K562 (cell line): ENCODE results near the gene URGCP. TPM values are rescaled to one million over a fixed set of nuclear protein-coding genes. Genes with fewer than 3 reads are reported as not detected.

Experiments
- BDP1 ChIP-seq: IDR thresholded peaks from 3 replicates; pipeline ENCODE4 v1.6.1; 2011; ENCODE audit not compliant: insufficient read length, insufficient read depth
- CHD1 ChIP-seq: fragments of 200-600 bp; sonication (generic); IDR thresholded peaks from one replicate; pipeline ENCODE4 v1.6.1; 2012; ENCODE audit warnings: mild to moderate bottlenecking, moderate library complexity, low read length, inconsistent platforms
- CREB5 ChIP-seq: fragments of 250-450 bp; sonication (Bioruptor Pico); IDR thresholded peaks from 2 replicates; pipeline ENCODE4 v1.5.0; 2020; ENCODE audit warnings: mild to moderate bottlenecking
- FOXP1 ChIP-seq: sonication (generic); formaldehyde crosslinking; IDR thresholded peaks from 2 replicates; pipeline ENCODE4 v1.8.0; 2022; ENCODE audit warnings: mild to moderate bottlenecking, missing genetic modification reagents
- GTF2E2 ChIP-seq: fragments of 200-800 bp; sonication (Bioruptor generic); IDR thresholded peaks from 2 replicates; pipeline ENCODE4 v1.6.1; 2016; ENCODE audit warnings: missing genetic modification characterization, missing compliant biosample characterization
- JUN ChIP-seq, 2 experiments: sonication (generic) in 1 of 2; formaldehyde crosslinking in 1 of 2; IDR thresholded peaks; 2 replicates each; pipeline versions ENCODE4 v1.6.1 to v1.8.0; 2012 to 2022; ENCODE audit warnings: borderline replicate concordance in 2 of 2, mild to moderate bottlenecking in 2 of 2, improper control_type of control experiment in 1 of 2, low read depth in 1 of 2, low read length in 1 of 2, missing genetic modification reagents in 1 of 2
- LARP7 ChIP-seq: fragments of 450-650 bp; IDR thresholded peaks from 2 replicates; pipeline ENCODE4 v1.6.1; 2016
- MTF1 ChIP-seq: fragments of 250-450 bp; sonication (Bioruptor Pico); IDR thresholded peaks from 2 replicates; pipeline ENCODE4 v1.9.0; 2021; ENCODE audit warnings: moderate library complexity, mild to moderate bottlenecking, inconsistent platforms, borderline replicate concordance
- NONO ChIP-seq, 2 experiments: fragments of 200-400 bp in 1 of 2; fragments of 450-650 bp in 1 of 2; formaldehyde crosslinking in 1 of 2; IDR thresholded peaks; 2 replicates each; pipeline ENCODE4 v1.6.1; 2017; ENCODE audit warnings: low read depth in 2 of 2, mild to moderate bottlenecking in 2 of 2, moderate library complexity in 2 of 2, low read length in 1 of 2
- PYGO2 ChIP-seq: fragments of 450-650 bp; IDR thresholded peaks from 2 replicates; pipeline ENCODE4 v1.6.1; 2016; ENCODE audit warnings: mild to moderate bottlenecking, missing genetic modification characterization, moderate library complexity, missing compliant biosample characterization
- RBM34 ChIP-seq: fragments of 200-400 bp; formaldehyde crosslinking; IDR thresholded peaks from 2 replicates; pipeline ENCODE4 v1.6.1; 2018; ENCODE audit warnings: low read length, borderline replicate concordance; ENCODE audit not compliant: insufficient read depth
- SMARCE1 ChIP-seq: fragments of 450-650 bp; IDR thresholded peaks from 2 replicates; pipeline ENCODE4 v1.7.1; 2016; ENCODE audit warnings: mild to moderate bottlenecking
- SRSF7 ChIP-seq: fragments of 200-400 bp; formaldehyde crosslinking; optimal IDR thresholded peaks from 2 replicates; pipeline ENCODE3; 2017; ENCODE audit warnings: mild to moderate bottlenecking, low read depth, low read length
- XRCC3 ChIP-seq: fragments of 450-650 bp; IDR thresholded peaks from 2 replicates; pipeline ENCODE4 v1.6.1; 2017; ENCODE audit warnings: mild to moderate bottlenecking, moderate library complexity
- YBX1 ChIP-seq: fragments of 450-650 bp; IDR thresholded peaks from 2 replicates; pipeline ENCODE4 v1.7.1; 2016; ENCODE audit warnings: mild to moderate bottlenecking
- ZBTB9 ChIP-seq: fragments of 450-650 bp; formaldehyde crosslinking; IDR thresholded peaks from 2 replicates; pipeline ENCODE4 v1.4.0; 2020; ENCODE audit warnings: mild to moderate bottlenecking, moderate library complexity
- ZC3H8 ChIP-seq: fragments of 450-650 bp; IDR thresholded peaks from 2 replicates; pipeline ENCODE4 v1.6.1; 2017
- ZFP30 ChIP-seq: fragments of 250-450 bp; sonication (Bioruptor Pico); IDR thresholded peaks from 2 replicates; pipeline ENCODE4 v1.8.0; 2022; ENCODE audit warnings: moderate library complexity, mild to moderate bottlenecking, inconsistent platforms, borderline replicate concordance
- ZNF140 ChIP-seq: fragments of 250-450 bp; sonication (Bioruptor Pico); IDR thresholded peaks from 2 replicates; pipeline ENCODE4 v1.8.0; 2021; ENCODE audit warnings: moderate library complexity, mild to moderate bottlenecking, inconsistent platforms
- ZNF398 ChIP-seq: fragments of 250-450 bp; sonication (Bioruptor Pico); IDR thresholded peaks from 2 replicates; pipeline ENCODE4 v1.8.0; 2021; ENCODE audit warnings: moderate library complexity, mild to moderate bottlenecking, inconsistent platforms
- ZNF408 ChIP-seq: fragments of 250-450 bp; sonication (Bioruptor Pico); IDR thresholded peaks from 2 replicates; pipeline ENCODE4 v1.4.0; 2020; ENCODE audit warnings: low read depth, mild to moderate bottlenecking, moderate library complexity
- ZNF511 ChIP-seq: sonication (generic); formaldehyde crosslinking; IDR thresholded peaks from 2 replicates; pipeline ENCODE4 v1.8.0; 2022; ENCODE audit warnings: mild to moderate bottlenecking, missing genetic modification reagents
- ZNF707 ChIP-seq: fragments of 250-450 bp; sonication (Bioruptor Pico); conservative IDR thresholded peaks from 2 replicates; pipeline ENCODE4 v1.8.0; 2022; ENCODE audit warnings: inconsistent platforms, mild to moderate bottlenecking, moderate library complexity
- ZSCAN29 ChIP-seq: fragments of 450-650 bp; IDR thresholded peaks from 2 replicates; pipeline ENCODE4 v1.6.1; 2017
- polyA plus RNA-seq, 8 experiments: library from polyadenylated mRNA; depleted of rRNA in 4 of 8; stranded (reverse) in 5 of 8; unstranded in 3 of 8; fragments of >200 nt; fragmentation: Nextera tagmentation in 2 of 8; fragmentation: Illumina TruSeq in 1 of 8; extraction: Ambion mirVana in 2 of 8; extraction: Trizol in 1 of 8; gene quantifications; 2 replicates each; pipeline versions ENCODE4 v1.2.1 to v1.2.3, GENCODE V29; 2011 to 2014; ENCODE audit warnings: inconsistent platforms in 1 of 8, missing spikeins in 1 of 8
- total RNA-seq, 7 experiments: library from RNA; depleted of rRNA in 6 of 7; stranded (reverse); fragments of >200 nt in 6 of 7; fragmentation: Illumina TruSeq in 2 of 7; extraction: Trizol in 2 of 7; gene quantifications; 2 replicates each; pipeline versions ENCODE4 v1.2.1 to v1.2.3, GENCODE V29; 2011 to 2021; ENCODE audit warnings: low replicate concordance in 1 of 7

The URGCP gene
- total and polyA plus RNA-seq, 9 of the 15 experiments (the other 6 are each of a cell fraction or from before 2014, with no cell fraction given): 1.7 to 25.8 (median 12.5) TPM

GRCh38 chr7:43925984-43926797 is 19.8 kb upstream of the URGCP start, which contains the start of gene UBE2D4 (continued):
- TF ChIP-seq XRCC3 (no peak), JUN (IDR thresholded peaks at IDR 0.05; ENCODE audit: borderline replicate concordance, low read depth, low read length) (peak; percentile 65; the same call in 1 of the 2 replicates), JUN (CRISPR knock-in tag; IDR thresholded peaks at IDR 0.05; ENCODE audit: borderline replicate concordance) (0 out of 2 replicates have a peak, but pooled peaks have one; percentile 5), NONO (IDR thresholded peaks at IDR 0.05; ENCODE audit: low read depth in 2 of 2, low read length in 1 of 2) (peak; percentile 75 to 88), SRSF7 (no peak), CHD1 (no peak), FOXP1 (CRISPR knock-in tag) (peak; percentile 97), RBM34 (no peak), CREB5 (CRISPR knock-in tag) (no peak), YBX1 (no peak), ZNF511 (CRISPR knock-in tag) (peak; percentile 93), ZNF408 (CRISPR knock-in tag) (no peak), ZFP30 (CRISPR knock-in tag) (no peak; the same call in 1 of the 2 replicates), ZNF707 (CRISPR knock-in tag) (no peak), ZC3H8 (no peak), ZSCAN29 (peak; percentile 87), SMARCE1 (no peak; the same call in 1 of the 2 replicates), BDP1 (no peak), ZNF140 (no peak), ZNF398 (CRISPR knock-in tag) (no peak), MTF1 (CRISPR knock-in tag) (no peak), GTF2E2 (tag) (peak; percentile 91; the same call in 1 of the 2 replicates), PYGO2 (tag) (no peak), LARP7 (no peak), ZBTB9 (CRISPR knock-in tag) (peak; percentile 79; the same call in 1 of the 2 replicates)
